ENCODE results near the gene NXPE4. TPM values are rescaled to one million over a fixed set of nuclear protein-coding genes. Genes with fewer than 3 reads are reported as not detected.

Gene NXPE4
- total and polyA plus RNA-seq, 4 donors: not detected

DNA sequence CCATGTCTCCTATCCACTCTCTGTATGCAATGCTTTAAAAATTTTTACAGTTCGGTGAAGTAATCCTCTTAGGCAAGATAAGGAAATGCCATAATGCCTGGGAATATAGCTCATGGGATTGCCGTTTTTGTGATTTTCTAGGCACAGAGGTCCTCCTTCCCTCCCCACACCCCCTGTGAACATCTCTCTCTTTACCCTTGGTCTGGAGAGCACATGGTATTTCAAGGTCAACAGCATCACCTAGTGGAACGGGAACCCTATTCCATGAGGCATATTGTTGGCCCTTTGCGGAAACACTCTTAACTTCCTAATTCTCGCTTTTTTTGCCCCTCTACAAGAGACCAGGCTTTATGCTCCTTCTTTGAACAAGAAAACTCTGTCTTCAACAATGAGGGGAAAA is 8.8 kb downstream of the NXPE4 start:
- no peaks in the 10 kb centered on the region for H3K36me3 ChIP-seq (ENCODE audit: control insufficient read depth in 4 of 4, insufficient read depth in 4 of 4, low read length in 4 of 4)
- no peak overlapping the region for H3K27ac ChIP-seq (ENCODE audit: low read depth in 1 of 2, low read length in 1 of 2)
- H3K27me3 ChIP-seq (ENCODE audit: control insufficient read depth in 3 of 3, insufficient read depth in 3 of 3, low read length in 2 of 3): no peaks in the 10 kb centered on the region
- ATAC-seq (ENCODE audit: insufficient read depth, low FRiP score): no peak
- no peak for DNase-seq
- no peak overlapping the region for H3K4me3 ChIP-seq
- H3K4me1 ChIP-seq (ENCODE audit: control insufficient read depth in 5 of 5, insufficient read depth in 5 of 5, low read length in 5 of 5): no peaks in the 10 kb centered on the region
- no peak overlapping the region for H3K9ac ChIP-seq (ENCODE audit: insufficient read depth in 1 of 2, low read length in 2 of 2)
- TF ChIP-seq, protein P1, sequence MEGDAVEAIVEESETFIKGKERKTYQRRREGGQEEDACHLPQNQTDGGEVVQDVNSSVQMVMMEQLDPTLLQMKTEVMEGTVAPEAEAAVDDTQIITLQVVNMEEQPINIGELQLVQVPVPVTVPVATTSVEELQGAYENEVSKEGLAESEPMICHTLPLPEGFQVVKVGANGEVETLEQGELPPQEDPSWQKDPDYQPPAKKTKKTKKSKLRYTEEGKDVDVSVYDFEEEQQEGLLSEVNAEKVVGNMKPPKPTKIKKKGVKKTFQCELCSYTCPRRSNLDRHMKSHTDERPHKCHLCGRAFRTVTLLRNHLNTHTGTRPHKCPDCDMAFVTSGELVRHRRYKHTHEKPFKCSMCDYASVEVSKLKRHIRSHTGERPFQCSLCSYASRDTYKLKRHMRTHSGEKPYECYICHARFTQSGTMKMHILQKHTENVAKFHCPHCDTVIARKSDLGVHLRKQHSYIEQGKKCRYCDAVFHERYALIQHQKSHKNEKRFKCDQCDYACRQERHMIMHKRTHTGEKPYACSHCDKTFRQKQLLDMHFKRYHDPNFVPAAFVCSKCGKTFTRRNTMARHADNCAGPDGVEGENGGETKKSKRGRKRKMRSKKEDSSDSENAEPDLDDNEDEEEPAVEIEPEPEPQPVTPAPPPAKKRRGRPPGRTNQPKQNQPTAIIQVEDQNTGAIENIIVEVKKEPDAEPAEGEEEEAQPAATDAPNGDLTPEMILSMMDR (IDR thresholded peaks at IDR 0.05; ENCODE audit: control extremely low read depth, extremely low read depth): no peak
- peaks cover 0 to 31% (median 20%) of the 10 kb centered on the region in 4 donors for H3K9me3 ChIP-seq (ENCODE audit: control insufficient read depth in 4 of 4, insufficient read depth in 3 of 4, low read length in 3 of 4)
- 93% methylated on average over 5 of the region's 5 CpGs for WGBS, 2 donors

DNA sequence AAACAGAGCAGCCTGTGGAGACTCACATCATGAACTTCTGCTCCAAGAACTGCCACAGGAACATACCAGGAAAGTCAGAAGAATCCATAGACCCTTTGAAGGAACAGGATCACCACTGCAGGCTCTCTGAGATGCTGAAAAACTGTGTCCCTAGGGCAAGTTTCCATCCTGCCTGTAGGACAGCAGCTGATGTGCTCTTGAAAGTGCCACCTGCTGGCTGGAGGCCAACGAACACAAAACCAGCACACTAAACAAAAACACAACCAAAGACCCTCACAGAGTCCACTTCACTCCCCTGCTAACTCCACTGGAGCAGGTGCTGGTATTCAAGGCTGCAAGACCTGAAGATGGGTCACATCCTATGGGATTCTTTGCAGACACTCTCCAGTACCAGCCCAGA is 23.9 kb downstream of the NXPE4 start:
- Histone ChIP-seq H3K9ac (ENCODE audit: insufficient read depth in 1 of 2, low read length in 2 of 2) (no peak overlapping the region), H3K4me1 (ENCODE audit: control insufficient read depth in 5 of 5, insufficient read depth in 5 of 5, low read length in 5 of 5) (no peaks in the 10 kb centered on the region), H3K4me3 (no peak overlapping the region), H3K27ac (ENCODE audit: low read depth in 1 of 2, low read length in 1 of 2) (no peak overlapping the region), H3K9me3 (ENCODE audit: control insufficient read depth in 4 of 4, insufficient read depth in 3 of 4, low read length in 3 of 4) (peaks cover 0 to 1% (median 0%) of the 10 kb centered on the region in 4 donors), H3K27me3 (ENCODE audit: control insufficient read depth in 3 of 3, insufficient read depth in 3 of 3, low read length in 2 of 3) (no peaks in the 10 kb centered on the region), H3K36me3 (ENCODE audit: control insufficient read depth in 4 of 4, insufficient read depth in 4 of 4, low read length in 4 of 4) (no peaks in the 10 kb centered on the region)
- TF ChIP-seq, protein P1 (IDR thresholded peaks at IDR 0.05; ENCODE audit: control extremely low read depth, extremely low read depth): no peak
- DNase-seq: no peak
- 48 to 58% methylated on average over 1 of the region's 1 CpG for WGBS, 2 donors
- ATAC-seq (ENCODE audit: insufficient read depth, low FRiP score): no peak

DNA sequence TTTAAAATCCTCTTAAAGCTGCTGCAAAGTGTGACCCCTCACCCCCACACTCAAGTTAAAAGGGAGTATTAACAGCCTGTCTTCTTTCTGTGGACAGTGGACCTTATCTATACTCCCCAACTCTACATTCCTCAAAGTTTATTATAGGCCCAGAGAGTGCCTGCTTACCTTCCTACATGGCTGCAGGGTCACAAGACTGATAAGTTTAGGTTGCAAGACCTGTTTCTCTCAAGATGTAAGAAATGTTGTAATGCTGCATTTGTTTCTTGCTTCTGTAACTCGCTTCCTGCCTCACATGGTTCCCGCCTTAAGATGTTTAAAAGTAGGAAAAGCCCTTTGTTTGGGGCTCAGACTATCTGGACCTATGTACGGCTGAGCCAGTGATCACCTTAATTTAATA is 25.8 kb downstream of the NXPE4 start:
- H3K4me3 ChIP-seq: no peak overlapping the region
- H3K27ac ChIP-seq (ENCODE audit: low read depth in 1 of 2, low read length in 1 of 2): no peak overlapping the region
- DNase-seq (peak in 2 of 3 donors; percentile 9 to 63), ATAC-seq (ENCODE audit: insufficient read depth, low FRiP score) (no peak)
- H3K9ac ChIP-seq (ENCODE audit: insufficient read depth in 1 of 2, low read length in 2 of 2): no peak overlapping the region
- TF ChIP-seq, protein P1 (IDR thresholded peaks at IDR 0.05; ENCODE audit: control extremely low read depth, extremely low read depth): no peak
- H3K4me1 ChIP-seq (ENCODE audit: control insufficient read depth in 5 of 5, insufficient read depth in 5 of 5, low read length in 5 of 5): no peaks in the 10 kb centered on the region
- 66 to 81% methylated on average over 3 of the region's 3 CpGs for WGBS, 2 donors
- no peaks in the 10 kb centered on the region for H3K36me3 ChIP-seq (ENCODE audit: control insufficient read depth in 4 of 4, insufficient read depth in 4 of 4, low read length in 4 of 4)
- H3K27me3 ChIP-seq (ENCODE audit: control insufficient read depth in 3 of 3, insufficient read depth in 3 of 3, low read length in 2 of 3): no peaks in the 10 kb centered on the region
- H3K9me3 ChIP-seq (ENCODE audit: control insufficient read depth in 4 of 4, insufficient read depth in 3 of 4, low read length in 3 of 4): peaks cover 0 to 1% (median 0%) of the 10 kb centered on the region in 4 donors

DNA sequence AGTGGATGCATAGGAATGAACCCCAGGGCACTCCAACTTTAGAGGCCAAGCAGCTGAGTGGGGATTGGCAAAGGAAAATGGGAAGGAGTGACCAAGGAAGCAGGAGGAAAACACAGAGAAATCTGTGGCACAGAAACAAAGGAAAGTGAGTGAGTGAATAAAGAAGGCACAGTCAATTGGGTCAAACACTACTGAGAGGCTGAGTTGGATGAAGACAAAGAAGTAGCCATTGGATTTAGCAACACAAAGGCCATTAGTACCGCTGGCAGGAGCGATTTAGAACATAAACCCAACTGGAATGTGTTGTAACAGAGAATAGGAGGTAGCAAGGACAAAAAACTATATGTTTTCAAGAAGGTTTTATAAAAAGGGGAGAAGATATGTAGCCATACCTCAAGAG is 29.3 kb downstream of the NXPE4 start:
- H3K4me1 ChIP-seq (ENCODE audit: control insufficient read depth in 5 of 5, insufficient read depth in 5 of 5, low read length in 5 of 5): no peaks in the 10 kb centered on the region
- 59 to 64% methylated on average over 2 of the region's 2 CpGs for WGBS, 2 donors
- H3K27ac ChIP-seq (ENCODE audit: low read depth in 1 of 2, low read length in 1 of 2): no peak overlapping the region
- TF ChIP-seq, protein P1 (IDR thresholded peaks at IDR 0.05; ENCODE audit: control extremely low read depth, extremely low read depth): no peak
- no peak overlapping the region for H3K9ac ChIP-seq (ENCODE audit: insufficient read depth in 1 of 2, low read length in 2 of 2)
- no peak overlapping the region for H3K4me3 ChIP-seq
- H3K27me3 ChIP-seq (ENCODE audit: control insufficient read depth in 3 of 3, insufficient read depth in 3 of 3, low read length in 2 of 3): no peaks in the 10 kb centered on the region
- H3K36me3 ChIP-seq (ENCODE audit: control insufficient read depth in 4 of 4, insufficient read depth in 4 of 4, low read length in 4 of 4): no peaks in the 10 kb centered on the region
- ATAC-seq (ENCODE audit: insufficient read depth, low FRiP score) (no peak), DNase-seq (no peak)
- H3K9me3 ChIP-seq (ENCODE audit: control insufficient read depth in 4 of 4, insufficient read depth in 3 of 4, low read length in 3 of 4): no peaks in the 10 kb centered on the region
